ENCODE measurements around the gene DLK1. TPM values are rescaled to one million over a fixed set of nuclear protein-coding genes. Genes with fewer than 3 reads are reported as not detected.

Gene DLK1
- total RNA-seq, 1 experiment from 2014 or later, result 0.69 TPM

DNA sequence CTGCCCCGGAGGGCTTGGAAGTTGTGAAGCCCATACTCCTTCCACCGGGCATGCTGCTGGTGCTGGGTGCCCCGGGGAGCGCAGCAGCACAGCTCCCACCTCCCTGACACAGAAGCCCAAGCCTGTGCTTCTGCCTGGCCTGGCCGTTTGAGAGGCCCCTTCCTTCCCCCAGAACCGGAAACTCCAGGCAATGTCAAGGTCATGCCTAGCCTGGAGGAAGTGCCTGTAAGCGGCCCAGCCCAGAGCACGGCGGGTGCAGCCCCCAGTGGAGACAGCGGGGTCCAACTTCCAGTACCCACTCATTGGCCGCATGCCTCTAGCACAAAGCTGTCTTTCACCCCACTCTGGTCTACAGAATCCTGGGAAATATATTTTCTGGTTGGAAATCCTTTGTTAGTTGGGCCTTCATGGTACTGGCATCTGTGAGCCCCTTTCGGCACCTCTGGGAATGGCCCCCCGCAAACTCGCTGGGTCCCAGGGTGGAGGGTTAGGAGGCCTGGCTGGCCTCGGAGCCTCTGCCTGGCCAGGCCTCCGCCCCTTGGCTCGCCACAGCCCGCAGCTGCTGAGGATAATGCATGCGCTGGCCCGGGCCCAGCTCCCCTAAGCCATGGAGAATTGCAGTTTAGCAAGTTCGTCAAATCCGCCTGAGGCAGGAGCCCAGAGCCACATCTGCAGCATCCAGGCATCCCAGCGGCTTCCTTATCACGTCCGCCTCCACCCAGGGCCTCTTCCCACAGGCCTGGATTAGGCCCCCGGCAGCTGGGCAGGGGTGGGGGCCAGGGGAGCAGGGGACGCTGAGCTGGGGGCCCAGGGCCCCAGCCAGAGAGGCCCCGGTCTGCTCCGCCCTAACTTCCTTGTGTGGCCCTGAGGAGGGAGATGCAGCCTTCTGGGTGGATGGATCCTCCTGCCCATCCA is 48.9 kb upstream of the DLK1 start:
- ChIA-PET CTCF (no interaction called here), POLR2A (interaction anchor here (0.7 kb wide), 1 partner anchor 287 kb away, joined by 3 read pairs; no protein-coding TSS in a partner anchor)
- Histone ChIP-seq H3K27ac (ENCODE audit: low read length) (peak overlapping the region; percentile 71; the same call in 1 of the 2 replicates), H3K27me3 (ENCODE audit: control insufficient read depth, insufficient read depth, low read length) (no peaks in the 10 kb centered on the region), H3K4me1 (ENCODE audit: control insufficient read depth, insufficient read depth, low read length) (peaks cover 59% of the 10 kb centered on the region), H3K36me3 (ENCODE audit: control insufficient read depth, insufficient read depth, low read length) (no peaks in the 10 kb centered on the region), H3K4me3 (ENCODE audit: low read depth in 2 of 2, low read length in 2 of 2) (no peak overlapping the region), H3K9me3 (ENCODE audit: control insufficient read depth, insufficient read depth, low read depth, low read length) (no peaks in the 10 kb centered on the region)
- in situ Hi-C loops (cut with HindIII; ENCODE audit: low pct_unique_long_range_greater_than_20kb, low sequenced_read_pairs) (no loop called here), intact Hi-C loops (cut with micrococcal nuclease; ENCODE audit: unreplicated experiment) (no loop called here)
- TF ChIP-seq POLR2AphosphoS5 (IDR thresholded peaks at IDR 0.05; ENCODE audit: low read depth, low read length), result no peak
- TF ChIP-seq, protein P1, sequence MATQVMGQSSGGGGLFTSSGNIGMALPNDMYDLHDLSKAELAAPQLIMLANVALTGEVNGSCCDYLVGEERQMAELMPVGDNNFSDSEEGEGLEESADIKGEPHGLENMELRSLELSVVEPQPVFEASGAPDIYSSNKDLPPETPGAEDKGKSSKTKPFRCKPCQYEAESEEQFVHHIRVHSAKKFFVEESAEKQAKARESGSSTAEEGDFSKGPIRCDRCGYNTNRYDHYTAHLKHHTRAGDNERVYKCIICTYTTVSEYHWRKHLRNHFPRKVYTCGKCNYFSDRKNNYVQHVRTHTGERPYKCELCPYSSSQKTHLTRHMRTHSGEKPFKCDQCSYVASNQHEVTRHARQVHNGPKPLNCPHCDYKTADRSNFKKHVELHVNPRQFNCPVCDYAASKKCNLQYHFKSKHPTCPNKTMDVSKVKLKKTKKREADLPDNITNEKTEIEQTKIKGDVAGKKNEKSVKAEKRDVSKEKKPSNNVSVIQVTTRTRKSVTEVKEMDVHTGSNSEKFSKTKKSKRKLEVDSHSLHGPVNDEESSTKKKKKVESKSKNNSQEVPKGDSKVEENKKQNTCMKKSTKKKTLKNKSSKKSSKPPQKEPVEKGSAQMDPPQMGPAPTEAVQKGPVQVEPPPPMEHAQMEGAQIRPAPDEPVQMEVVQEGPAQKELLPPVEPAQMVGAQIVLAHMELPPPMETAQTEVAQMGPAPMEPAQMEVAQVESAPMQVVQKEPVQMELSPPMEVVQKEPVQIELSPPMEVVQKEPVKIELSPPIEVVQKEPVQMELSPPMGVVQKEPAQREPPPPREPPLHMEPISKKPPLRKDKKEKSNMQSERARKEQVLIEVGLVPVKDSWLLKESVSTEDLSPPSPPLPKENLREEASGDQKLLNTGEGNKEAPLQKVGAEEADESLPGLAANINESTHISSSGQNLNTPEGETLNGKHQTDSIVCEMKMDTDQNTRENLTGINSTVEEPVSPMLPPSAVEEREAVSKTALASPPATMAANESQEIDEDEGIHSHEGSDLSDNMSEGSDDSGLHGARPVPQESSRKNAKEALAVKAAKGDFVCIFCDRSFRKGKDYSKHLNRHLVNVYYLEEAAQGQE (IDR thresholded peaks at IDR 0.05; ENCODE audit: insufficient read depth in 1 of 2, low read depth in 2 of 2, low read length in 1 of 2), result no peak
- no peak for TF ChIP-seq TCF7L2 (IDR thresholded peaks at IDR 0.05; ENCODE audit: low read depth, low read length)
- TF ChIP-seq, protein P2, sequence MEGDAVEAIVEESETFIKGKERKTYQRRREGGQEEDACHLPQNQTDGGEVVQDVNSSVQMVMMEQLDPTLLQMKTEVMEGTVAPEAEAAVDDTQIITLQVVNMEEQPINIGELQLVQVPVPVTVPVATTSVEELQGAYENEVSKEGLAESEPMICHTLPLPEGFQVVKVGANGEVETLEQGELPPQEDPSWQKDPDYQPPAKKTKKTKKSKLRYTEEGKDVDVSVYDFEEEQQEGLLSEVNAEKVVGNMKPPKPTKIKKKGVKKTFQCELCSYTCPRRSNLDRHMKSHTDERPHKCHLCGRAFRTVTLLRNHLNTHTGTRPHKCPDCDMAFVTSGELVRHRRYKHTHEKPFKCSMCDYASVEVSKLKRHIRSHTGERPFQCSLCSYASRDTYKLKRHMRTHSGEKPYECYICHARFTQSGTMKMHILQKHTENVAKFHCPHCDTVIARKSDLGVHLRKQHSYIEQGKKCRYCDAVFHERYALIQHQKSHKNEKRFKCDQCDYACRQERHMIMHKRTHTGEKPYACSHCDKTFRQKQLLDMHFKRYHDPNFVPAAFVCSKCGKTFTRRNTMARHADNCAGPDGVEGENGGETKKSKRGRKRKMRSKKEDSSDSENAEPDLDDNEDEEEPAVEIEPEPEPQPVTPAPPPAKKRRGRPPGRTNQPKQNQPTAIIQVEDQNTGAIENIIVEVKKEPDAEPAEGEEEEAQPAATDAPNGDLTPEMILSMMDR (IDR thresholded peaks at IDR 0.05), result no peak
- no peak for TF ChIP-seq SIN3A (IDR thresholded peaks at IDR 0.05; ENCODE audit: borderline replicate concordance, insufficient read depth, low read depth, low read length)
- no peak for DNase-seq (ENCODE audit: low read depth, low spot score)
- peak; percentile 53; the same call in 1 of the 2 replicates for ATAC-seq
- no TSS peak for BruUV-seq (replicated peaks)

DNA sequence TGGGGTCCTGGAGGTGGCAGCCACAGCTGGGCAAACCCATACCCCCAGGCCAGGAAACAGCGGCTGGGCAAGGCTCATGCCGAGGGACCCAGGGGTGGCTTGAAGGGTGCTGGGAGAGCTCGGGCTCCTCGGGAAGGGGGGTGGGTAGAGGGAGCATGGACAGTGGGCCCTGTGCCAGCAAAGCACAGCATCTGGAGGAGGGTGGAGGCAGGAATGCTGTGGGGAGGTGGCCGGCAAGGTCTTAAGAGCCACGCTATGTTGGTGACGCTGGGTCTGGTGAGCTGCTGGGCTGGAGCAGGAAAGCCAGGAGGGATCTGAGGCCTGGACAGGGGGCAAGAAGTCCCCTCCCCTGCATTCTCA is 48.2 kb upstream of the DLK1 start:
- peak overlapping the region; percentile 29; the same call in 1 of the 2 replicates for H3K27ac ChIP-seq (ENCODE audit: low read length)
- H3K36me3 ChIP-seq (ENCODE audit: control insufficient read depth, insufficient read depth, low read length), result no peaks in the 10 kb centered on the region
- in situ Hi-C loops (cut with HindIII; ENCODE audit: low pct_unique_long_range_greater_than_20kb, low sequenced_read_pairs), result no loop called here
- intact Hi-C loops (cut with micrococcal nuclease; ENCODE audit: unreplicated experiment), result no loop called here
- ATAC-seq (peak; percentile 19; the same call in 1 of the 2 replicates), DNase-seq (ENCODE audit: low read depth, low spot score) (no peak)
- CTCF ChIA-PET, result no interaction called here
- TF ChIP-seq, protein P1 (IDR thresholded peaks at IDR 0.05; ENCODE audit: insufficient read depth in 1 of 2, low read depth in 2 of 2, low read length in 1 of 2), result no peak
- no peak for TF ChIP-seq TCF7L2 (IDR thresholded peaks at IDR 0.05; ENCODE audit: low read depth, low read length)
- TF ChIP-seq, protein P2 (IDR thresholded peaks at IDR 0.05), result no peak
- TF ChIP-seq SIN3A (IDR thresholded peaks at IDR 0.05; ENCODE audit: borderline replicate concordance, insufficient read depth, low read depth, low read length), result no peak
- TF ChIP-seq POLR2AphosphoS5 (IDR thresholded peaks at IDR 0.05; ENCODE audit: low read depth, low read length), result no peak
- H3K4me3 ChIP-seq (ENCODE audit: low read depth in 2 of 2, low read length in 2 of 2), result no peak overlapping the region
- H3K27me3 ChIP-seq (ENCODE audit: control insufficient read depth, insufficient read depth, low read length), result no peaks in the 10 kb centered on the region
- BruUV-seq (replicated peaks), result no TSS peak
- POLR2A ChIA-PET, result no interaction called here
- H3K4me1 ChIP-seq (ENCODE audit: control insufficient read depth, insufficient read depth, low read length), result peaks cover 53% of the 10 kb centered on the region
- H3K9me3 ChIP-seq (ENCODE audit: control insufficient read depth, insufficient read depth, low read depth, low read length), result no peaks in the 10 kb centered on the region

All from Panc1 (cell line).